Endothelial cell of umbilical vein (primary cell): ENCODE measurements around the gene XPO5. TPM values are rescaled to one million over a fixed set of nuclear protein-coding genes. Genes with fewer than 3 reads are reported as not detected.

Experiments
- BruUV-seq: library from RNA; stranded (reverse); fragments of 400-500 nt; replicated peaks from 2 replicates; lab custom pipeline; 2021; lab: Mats Ljungman, UMichigan
- CTCF ChIA-PET: fragments of 300-600, 350-600 bp; sonication (Branson Sonifier 250); formaldehyde crosslinking; loops from one replicate; lab custom pipeline; 2021; ENCODE audit warnings: antibody characterized with exemption, inconsistent platforms; lab: Charles Lee
- POLR2A ChIA-PET: fragments of 300-600, 350-600 bp; sonication (Branson Sonifier 250); formaldehyde crosslinking; loops from one replicate; lab custom pipeline; 2021; ENCODE audit warnings: antibody characterized with exemption, inconsistent platforms; lab: Charles Lee
- DNase-seq: peaks from one replicate; pipeline ENCODE4 v3.0.0-alpha.2; 2011; ENCODE audit warnings: low read depth, low spot score
- FAIRE-seq: peaks from 2 replicates; lab custom pipeline; 2011; peaks lifted over from hg19 to GRCh38; lab: Jason Lieb, UNC
- H2AFZ ChIP-seq: 2 replicates; pipeline ENCODE4 v1.6.0; 2012; ENCODE audit warnings: low read depth, low read length, control low read depth, inconsistent platforms
- H3K27ac ChIP-seq: 2 replicates; pipeline ENCODE4 v1.5.1; 2011; ENCODE audit warnings: low read depth, mild to moderate bottlenecking, control low read depth, low read length, moderate library complexity; ENCODE audit not compliant: insufficient read depth
- H3K27me3 ChIP-seq, 2 experiments: 2 replicates each; pipeline versions ENCODE4 v1.6.0 to v1.6.1; 2011; ENCODE audit warnings: low read length in 2 of 2, mixed read lengths in 1 of 2; ENCODE audit not compliant: control insufficient read depth in 2 of 2, insufficient read depth in 2 of 2
- H3K36me3 ChIP-seq, 2 experiments: 2 replicates in 1 of 2; 3 replicates in 1 of 2; pipeline ENCODE4 v1.5.1; 2011; ENCODE audit warnings: low read length in 2 of 2, mild to moderate bottlenecking in 1 of 2, moderate library complexity in 1 of 2; ENCODE audit not compliant: control insufficient read depth in 2 of 2, insufficient read depth in 2 of 2; ENCODE audit errors: extremely low read depth in 1 of 2
- H3K4me1 ChIP-seq: 3 replicates; pipeline ENCODE4 v1.5.1; 2011; ENCODE audit warnings: mild to moderate bottlenecking, low read length; ENCODE audit not compliant: control insufficient read depth, insufficient read depth; ENCODE audit errors: extremely low read depth
- H3K4me2 ChIP-seq: 2 replicates; pipeline ENCODE4 v1.6.1; 2011; ENCODE audit warnings: low read length, control low read depth, mixed read lengths; ENCODE audit not compliant: insufficient read depth
- H3K4me3 ChIP-seq, 3 experiments: fragments of 200-600 bp in 1 of 3; sonication (generic), shearing (Covaris generic) in 1 of 3; replicated peaks in 1 of 3; 2 replicates each; pipeline ENCODE4 v1.5.1; 2011 to 2016; ENCODE audit warnings: control low read depth in 3 of 3, low read length in 3 of 3, mild to moderate bottlenecking in 2 of 3, inconsistent platforms in 1 of 3, low read depth in 1 of 3, moderate library complexity in 1 of 3; ENCODE audit not compliant: insufficient read depth in 1 of 3
- H3K79me2 ChIP-seq: 2 replicates; pipeline ENCODE4 v1.6.0; 2012; ENCODE audit warnings: low read length, inconsistent platforms; ENCODE audit not compliant: control insufficient read depth, insufficient read depth
- H3K9ac ChIP-seq: replicated peaks from 2 replicates; pipeline ENCODE3; 2011; ENCODE audit warnings: low read length, control low read depth; ENCODE audit not compliant: insufficient read depth; ENCODE audit errors: extremely low read depth
- H3K9me1 ChIP-seq: replicated peaks from 3 replicates; pipeline ENCODE4 v1.6.0; 2011; ENCODE audit warnings: mild to moderate bottlenecking, low read length; ENCODE audit not compliant: control insufficient read depth, insufficient read depth; ENCODE audit errors: extremely low read depth
- H3K9me3 ChIP-seq: replicated peaks from 2 replicates; pipeline ENCODE4 v1.5.1; 2012; ENCODE audit warnings: low read length, inconsistent platforms; ENCODE audit not compliant: control insufficient read depth, insufficient read depth
- H4K20me1 ChIP-seq: replicated peaks from 2 replicates; pipeline ENCODE3; 2011; ENCODE audit warnings: mild to moderate bottlenecking, low read length; ENCODE audit not compliant: control insufficient read depth, insufficient read depth; ENCODE audit errors: extremely low read depth
- EZH2 ChIP-seq: IDR thresholded peaks from 2 replicates; pipeline ENCODE4 v1.6.1; 2012; ENCODE audit warnings: borderline replicate concordance, low read depth, mild to moderate bottlenecking, moderate library complexity, low read length, inconsistent platforms; ENCODE audit not compliant: severe bottlenecking
- FOS ChIP-seq: IDR thresholded peaks from 2 replicates; pipeline ENCODE4 v1.6.1; 2011; ENCODE audit warnings: mild to moderate bottlenecking, low read length, moderate library complexity, borderline replicate concordance; ENCODE audit not compliant: insufficient read depth
- GATA2 ChIP-seq: IDR thresholded peaks from 2 replicates; pipeline ENCODE4 v1.7.0; 2011; ENCODE audit warnings: low read depth, mild to moderate bottlenecking, moderate library complexity, mixed read lengths, low read length; ENCODE audit not compliant: insufficient read length, insufficient read depth
- JUN ChIP-seq: IDR thresholded peaks from 2 replicates; pipeline ENCODE4 v1.6.1; 2011; ENCODE audit warnings: borderline replicate concordance, low read depth; ENCODE audit not compliant: insufficient read length, insufficient read depth
- MAX ChIP-seq: IDR thresholded peaks from 2 replicates; pipeline ENCODE4 v1.6.1; 2011; ENCODE audit not compliant: insufficient read depth, insufficient read length
- MYC ChIP-seq: IDR thresholded peaks from one replicate; pipeline ENCODE4 v1.6.1; 2011; ENCODE audit warnings: mild to moderate bottlenecking, low read depth, low read length
- POLR2A ChIP-seq: IDR thresholded peaks from 2 replicates; pipeline ENCODE4 v1.6.1; 2012; ENCODE audit warnings: low read depth, mild to moderate bottlenecking, control low read depth, low read length
- POLR2AphosphoS5 ChIP-seq: IDR thresholded peaks from 2 replicates; pipeline ENCODE4 v1.6.1; 2012; ENCODE audit warnings: low read depth, mild to moderate bottlenecking, control low read depth, low read length, moderate library complexity; ENCODE audit not compliant: insufficient read depth
- dilution Hi-C: fragments of 300-500 bp; cut with MboI; formaldehyde crosslinking; loops from one replicate; pipeline ENCODE4 v1.15.0; 2019; ENCODE audit warnings: low sequenced_read_pairs; ENCODE audit not compliant: extremely low pct_ligation_motif_present
- intact Hi-C: fragments of 100-400 bp; cut with micrococcal nuclease; formaldehyde crosslinking; loops from one replicate; pipeline ENCODE4 v1.10.0; 2022
- polyA plus RNA-seq, 4 experiments: library from polyadenylated mRNA; depleted of rRNA in 3 of 4; stranded (reverse) in 3 of 4; unstranded in 1 of 4; fragments of >200 nt; gene quantifications; 2 replicates each; pipeline versions ENCODE4 v1.2.1 to v1.2.3, GENCODE V29; 2011 to 2012; ENCODE audit warnings: missing spikeins in 1 of 4
- total RNA-seq: library from RNA; stranded (reverse); gene quantifications from 2 replicates; pipeline ENCODE4 v1.2.3, GENCODE V29; 2021
- TF ChIP-seq, protein P1 (sequence below), 2 donors: IDR thresholded peaks; 1 replicate in 1 of 2; 2 replicates in 1 of 2; pipeline ENCODE4 v1.5.1; 2011; ENCODE audit warnings: low read length in 2 of 2, mild to moderate bottlenecking in 2 of 2, moderate library complexity in 2 of 2, control low read depth in 1 of 2, inconsistent platforms in 1 of 2, low read depth in 1 of 2; ENCODE audit not compliant: insufficient read depth in 1 of 2; ENCODE audit errors: extremely low read depth in 1 of 2

XPO5 gene
- total and polyA plus RNA-seq, 2 donors (not counting 3 experiments of a cell fraction or from before 2014, with no cell fraction given) = 28.4 to 50.0 TPM

- FAIRE-seq = no peak
- H3K4me2 ChIP-seq = no peak overlapping the region
- H3K79me2 ChIP-seq = no peaks in the 10 kb centered on the region
- no peak for DNase-seq
- TF ChIP-seq GATA2 (no peak), MYC (no peak), MAX (no peak), POLR2A (no peak), EZH2 (no peak), JUN (no peak), POLR2AphosphoS5 (no peak), FOS (no peak)
- TF ChIP-seq, protein P1, sequence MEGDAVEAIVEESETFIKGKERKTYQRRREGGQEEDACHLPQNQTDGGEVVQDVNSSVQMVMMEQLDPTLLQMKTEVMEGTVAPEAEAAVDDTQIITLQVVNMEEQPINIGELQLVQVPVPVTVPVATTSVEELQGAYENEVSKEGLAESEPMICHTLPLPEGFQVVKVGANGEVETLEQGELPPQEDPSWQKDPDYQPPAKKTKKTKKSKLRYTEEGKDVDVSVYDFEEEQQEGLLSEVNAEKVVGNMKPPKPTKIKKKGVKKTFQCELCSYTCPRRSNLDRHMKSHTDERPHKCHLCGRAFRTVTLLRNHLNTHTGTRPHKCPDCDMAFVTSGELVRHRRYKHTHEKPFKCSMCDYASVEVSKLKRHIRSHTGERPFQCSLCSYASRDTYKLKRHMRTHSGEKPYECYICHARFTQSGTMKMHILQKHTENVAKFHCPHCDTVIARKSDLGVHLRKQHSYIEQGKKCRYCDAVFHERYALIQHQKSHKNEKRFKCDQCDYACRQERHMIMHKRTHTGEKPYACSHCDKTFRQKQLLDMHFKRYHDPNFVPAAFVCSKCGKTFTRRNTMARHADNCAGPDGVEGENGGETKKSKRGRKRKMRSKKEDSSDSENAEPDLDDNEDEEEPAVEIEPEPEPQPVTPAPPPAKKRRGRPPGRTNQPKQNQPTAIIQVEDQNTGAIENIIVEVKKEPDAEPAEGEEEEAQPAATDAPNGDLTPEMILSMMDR (IDR thresholded peaks at IDR 0.05; ENCODE audit: extremely low read depth in 1 of 2, insufficient read depth in 1 of 2, low read depth in 1 of 2, low read length in 2 of 2) = no peak
- H4K20me1 ChIP-seq = no peaks in the 10 kb centered on the region
- ChIA-PET POLR2A (no interaction called here), CTCF (interaction anchor here (0.6 to 5.5 kb wide), 2 partner anchors 12 to 17 kb away, joined by 3 to 21 read pairs; partner anchors contain the start of gene TJAP1)
- no TSS peak for BruUV-seq
- H3K4me3 ChIP-seq = no peak overlapping the region
- no peaks in the 10 kb centered on the region for H3K27me3 ChIP-seq
- H3K27ac ChIP-seq = no peak overlapping the region
- H3K4me1 ChIP-seq = peaks cover 12% of the 10 kb centered on the region
- H3K9me1 ChIP-seq = no peaks in the 10 kb centered on the region
- no peak overlapping the region for H3K9ac ChIP-seq
- H2AFZ ChIP-seq = no peak overlapping the region
- H3K36me3 ChIP-seq = peaks cover 0 to 5% of the 10 kb centered on the region in 2 experiments
- intact Hi-C loops = no loop called here
- no peaks in the 10 kb centered on the region for H3K9me3 ChIP-seq
- dilution Hi-C loops = no loop called here
Observed at GRCh38 chr6:43489277-43490072, 86.4 kb downstream of the XPO5 start.
